Gastrocnemius medialis (tissue), 4 donors: Measurements from ENCODE around the gene UPF1.

ENCODE experiments used
- CTCF ChIP-seq, 5 experiments: fragments of 450-650 bp in 3 of 5; fragments of 200-600 bp in 2 of 5; sonication (generic) in 2 of 5; IDR thresholded peaks in 4 of 5; conservative IDR thresholded peaks in 1 of 5; 1 replicate in 4 of 5; 2 replicates in 1 of 5; pipeline ENCODE4 v1.5.1; 2016 to 2019; ENCODE audit warnings: antibody characterized with exemption in 5 of 5, mild to moderate bottlenecking in 3 of 5, moderate library complexity in 3 of 5
- POLR2A ChIP-seq, 2 donors: fragments of 450-650 bp; IDR thresholded peaks; one replicate each; pipeline ENCODE4 v1.6.1; 2017; ENCODE audit warnings: antibody characterized with exemption in 2 of 2, mild to moderate bottlenecking in 2 of 2, moderate library complexity in 2 of 2

- no peak for TF ChIP-seq CTCF (IDR thresholded peaks at IDR 0.05 in 4 of 5, conservative IDR thresholded peaks at IDR 0.05 in 1 of 5)
- TF ChIP-seq POLR2A (IDR thresholded peaks at IDR 0.05): no peak
Observed at GRCh38 chr19:18793144-18794028, 38.4 kb upstream of the UPF1 start.
